GM12878 (cell line): ENCODE results near the gene SPRED2. TPM values are rescaled to one million over a fixed set of nuclear protein-coding genes. Genes with fewer than 3 reads are reported as not detected.
A peak's percentile ranks its signal among the peaks of the same experiment; 100 is the strongest.

Experiments
- CBFB ChIP-seq: IDR thresholded peaks from 2 replicates; pipeline ENCODE4 v1.6.1; 2016; ENCODE audit warnings: antibody characterized with exemption, low read depth
- CBX3 ChIP-seq: fragments of 200-600 bp; sonication (generic); IDR thresholded peaks from 2 replicates; pipeline ENCODE4 v1.6.1; 2016; ENCODE audit warnings: low read depth, borderline replicate concordance
- CHD1 ChIP-seq: IDR thresholded peaks from 2 replicates; pipeline ENCODE4 v1.6.1; 2012; ENCODE audit warnings: low read depth, low read length, improper control_type of control experiment
- CHD2 ChIP-seq: IDR thresholded peaks from 2 replicates; pipeline ENCODE4 v1.6.1; 2011; ENCODE audit warnings: low read depth, low read length, improper control_type of control experiment, borderline replicate concordance
- EED ChIP-seq: sonication (generic); IDR thresholded peaks from 2 replicates; pipeline ENCODE4 v1.6.1; 2016; ENCODE audit warnings: antibody characterized with exemption, low read depth
- KLF5 ChIP-seq: fragments of 450-650 bp; IDR thresholded peaks from 2 replicates; pipeline ENCODE4 v1.6.1; 2014; ENCODE audit warnings: mild to moderate bottlenecking; ENCODE audit not compliant: partially characterized antibody
- MXI1 ChIP-seq: fragments of 150-350 bp; IDR thresholded peaks from 2 replicates; pipeline ENCODE4 v1.6.1; 2011; ENCODE audit warnings: low read depth, mild to moderate bottlenecking, inconsistent platforms, low read length, improper control_type of control experiment
- MYC ChIP-seq: IDR thresholded peaks from 2 replicates; pipeline ENCODE4 v1.6.1; 2011; ENCODE audit warnings: mild to moderate bottlenecking, low read length, moderate library complexity, inconsistent platforms; ENCODE audit not compliant: insufficient read depth, insufficient replicate concordance, insufficient read length, severe bottlenecking
- NFIC ChIP-seq: IDR thresholded peaks from 2 replicates; pipeline ENCODE4 v1.6.1; 2012; ENCODE audit warnings: low read depth, mild to moderate bottlenecking, inconsistent platforms, low read length, moderate library complexity
- NR2F1 ChIP-seq: fragments of 450-650 bp; conservative IDR thresholded peaks from 2 replicates; pipeline ENCODE4 v1.6.1; 2017; ENCODE audit warnings: mild to moderate bottlenecking
- NRF1 ChIP-seq: conservative IDR thresholded peaks from 2 replicates; pipeline ENCODE4 v1.6.1; 2011; ENCODE audit warnings: mild to moderate bottlenecking, low read depth, low read length, improper control_type of control experiment
- RFX5 ChIP-seq: IDR thresholded peaks from 2 replicates; pipeline ENCODE4 v1.6.1; 2011; ENCODE audit warnings: low read depth, low read length, improper control_type of control experiment
- SRF ChIP-seq, 2 experiments: IDR thresholded peaks; 2 replicates each; pipeline ENCODE4 v1.6.1; 2011; ENCODE audit warnings: low read depth in 2 of 2, low read length in 2 of 2, mild to moderate bottlenecking in 1 of 2, moderate library complexity in 1 of 2
- SUZ12 ChIP-seq: fragments of 200-600 bp; sonication (generic); IDR thresholded peaks from one replicate; pipeline ENCODE4 v1.6.1; 2018; ENCODE audit warnings: antibody characterized with exemption, mild to moderate bottlenecking; ENCODE audit not compliant: unreplicated experiment
- ZBED1 ChIP-seq: IDR thresholded peaks from 2 replicates; pipeline ENCODE4 v1.6.1; 2016; ENCODE audit warnings: borderline replicate concordance
- polyA plus RNA-seq, 11 experiments: library from polyadenylated mRNA; depleted of rRNA in 4 of 11; unstranded in 6 of 11; stranded (reverse) in 5 of 11; fragments of >200 nt; fragmentation: Nextera tagmentation in 4 of 11; fragmentation: Illumina TruSeq in 1 of 11; extraction: Ambion mirVana in 4 of 11; extraction: Trizol in 1 of 11; gene quantifications; 1 replicate in 1 of 11; 2 replicates in 10 of 11; pipeline versions ENCODE4 v1.2.1 to v1.2.3, GENCODE V29; 2011 to 2016; ENCODE audit warnings: inconsistent platforms in 2 of 11, missing spikeins in 2 of 11, low read depth in 1 of 11
- total RNA-seq, 4 experiments: library from RNA; depleted of rRNA in 3 of 4; stranded (reverse); fragments of >200 nt in 3 of 4; fragmentation: Illumina TruSeq in 1 of 4; extraction: Trizol in 1 of 4; gene quantifications; 2 replicates each; pipeline versions ENCODE4 v1.2.1 to v1.2.3, GENCODE V29; 2013 to 2021
- TF ChIP-seq, protein P1 (sequence below): fragments of 150-350 bp; IDR thresholded peaks from 2 replicates; pipeline ENCODE4 v1.6.1; 2016; ENCODE audit warnings: low read depth, low read length
- TF ChIP-seq, protein P2 (sequence below): fragments of 450-650 bp; IDR thresholded peaks from 2 replicates; pipeline ENCODE4 v1.6.1; 2016; ENCODE audit warnings: mild to moderate bottlenecking
- TF ChIP-seq, protein P3 (sequence below): fragments of 450-650 bp; IDR thresholded peaks from 2 replicates; pipeline ENCODE4 v1.6.1; 2014; ENCODE audit warnings: mild to moderate bottlenecking
- TF ChIP-seq, protein P4 (sequence below): IDR thresholded peaks from 2 replicates; pipeline ENCODE4 v1.6.1; 2012; ENCODE audit warnings: improper control_type of control experiment, low read depth, low read length; ENCODE audit not compliant: insufficient replicate concordance

Gene SPRED2
- total and polyA plus RNA-seq, 10 of the 15 experiments (the other 5 are each of a cell fraction or from before 2014, with no cell fraction given): 3.0 to 23.9 (median 9.7) TPM

DNA sequence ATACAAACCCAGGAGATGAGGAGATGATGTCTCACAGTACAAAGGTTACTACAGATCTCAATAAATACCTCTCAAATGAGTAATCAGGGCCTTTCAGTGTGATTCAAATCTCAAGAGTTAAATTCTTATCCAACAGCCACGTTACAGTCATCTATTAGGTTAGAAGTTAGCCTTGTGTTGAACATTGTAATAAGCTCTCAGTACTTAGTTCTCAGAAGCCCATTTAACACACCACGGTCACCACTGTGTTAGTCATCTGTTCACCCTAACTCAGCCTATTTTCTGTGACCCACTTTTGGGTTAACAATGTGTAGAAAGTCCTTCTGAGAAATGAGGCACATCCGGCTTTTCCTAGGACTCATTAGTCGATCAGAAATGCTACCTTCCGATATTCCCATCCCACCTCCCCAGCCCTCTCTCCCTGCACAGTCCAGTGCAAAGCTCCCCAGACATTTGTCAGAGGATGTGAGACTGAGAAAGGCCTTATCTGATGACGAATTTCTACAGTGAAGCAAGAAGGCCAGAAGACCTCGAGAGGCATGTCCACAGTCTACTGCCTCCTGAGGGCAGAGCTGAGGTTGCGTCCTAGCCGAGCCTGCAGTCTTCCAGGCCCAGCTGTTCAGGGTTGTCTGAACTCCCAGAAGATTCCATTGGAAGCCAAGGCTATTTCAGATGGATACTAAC, 112.2 kb downstream of the SPRED2 start (continued):
- TF ChIP-seq, protein P1, sequence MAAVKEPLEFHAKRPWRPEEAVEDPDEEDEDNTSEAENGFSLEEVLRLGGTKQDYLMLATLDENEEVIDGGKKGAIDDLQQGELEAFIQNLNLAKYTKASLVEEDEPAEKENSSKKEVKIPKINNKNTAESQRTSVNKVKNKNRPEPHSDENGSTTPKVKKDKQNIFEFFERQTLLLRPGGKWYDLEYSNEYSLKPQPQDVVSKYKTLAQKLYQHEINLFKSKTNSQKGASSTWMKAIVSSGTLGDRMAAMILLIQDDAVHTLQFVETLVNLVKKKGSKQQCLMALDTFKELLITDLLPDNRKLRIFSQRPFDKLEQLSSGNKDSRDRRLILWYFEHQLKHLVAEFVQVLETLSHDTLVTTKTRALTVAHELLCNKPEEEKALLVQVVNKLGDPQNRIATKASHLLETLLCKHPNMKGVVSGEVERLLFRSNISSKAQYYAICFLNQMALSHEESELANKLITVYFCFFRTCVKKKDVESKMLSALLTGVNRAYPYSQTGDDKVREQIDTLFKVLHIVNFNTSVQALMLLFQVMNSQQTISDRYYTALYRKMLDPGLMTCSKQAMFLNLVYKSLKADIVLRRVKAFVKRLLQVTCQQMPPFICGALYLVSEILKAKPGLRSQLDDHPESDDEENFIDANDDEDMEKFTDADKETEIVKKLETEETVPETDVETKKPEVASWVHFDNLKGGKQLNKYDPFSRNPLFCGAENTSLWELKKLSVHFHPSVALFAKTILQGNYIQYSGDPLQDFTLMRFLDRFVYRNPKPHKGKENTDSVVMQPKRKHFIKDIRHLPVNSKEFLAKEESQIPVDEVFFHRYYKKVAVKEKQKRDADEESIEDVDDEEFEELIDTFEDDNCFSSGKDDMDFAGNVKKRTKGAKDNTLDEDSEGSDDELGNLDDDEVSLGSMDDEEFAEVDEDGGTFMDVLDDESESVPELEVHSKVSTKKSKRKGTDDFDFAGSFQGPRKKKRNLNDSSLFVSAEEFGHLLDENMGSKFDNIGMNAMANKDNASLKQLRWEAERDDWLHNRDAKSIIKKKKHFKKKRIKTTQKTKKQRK: no peak
- no peak for TF ChIP-seq MXI1
- no peak for TF ChIP-seq KLF5
- TF ChIP-seq, protein P2, sequence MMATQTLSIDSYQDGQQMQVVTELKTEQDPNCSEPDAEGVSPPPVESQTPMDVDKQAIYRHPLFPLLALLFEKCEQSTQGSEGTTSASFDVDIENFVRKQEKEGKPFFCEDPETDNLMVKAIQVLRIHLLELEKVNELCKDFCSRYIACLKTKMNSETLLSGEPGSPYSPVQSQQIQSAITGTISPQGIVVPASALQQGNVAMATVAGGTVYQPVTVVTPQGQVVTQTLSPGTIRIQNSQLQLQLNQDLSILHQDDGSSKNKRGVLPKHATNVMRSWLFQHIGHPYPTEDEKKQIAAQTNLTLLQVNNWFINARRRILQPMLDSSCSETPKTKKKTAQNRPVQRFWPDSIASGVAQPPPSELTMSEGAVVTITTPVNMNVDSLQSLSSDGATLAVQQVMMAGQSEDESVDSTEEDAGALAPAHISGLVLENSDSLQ: no peak
- TF ChIP-seq, protein P3, sequence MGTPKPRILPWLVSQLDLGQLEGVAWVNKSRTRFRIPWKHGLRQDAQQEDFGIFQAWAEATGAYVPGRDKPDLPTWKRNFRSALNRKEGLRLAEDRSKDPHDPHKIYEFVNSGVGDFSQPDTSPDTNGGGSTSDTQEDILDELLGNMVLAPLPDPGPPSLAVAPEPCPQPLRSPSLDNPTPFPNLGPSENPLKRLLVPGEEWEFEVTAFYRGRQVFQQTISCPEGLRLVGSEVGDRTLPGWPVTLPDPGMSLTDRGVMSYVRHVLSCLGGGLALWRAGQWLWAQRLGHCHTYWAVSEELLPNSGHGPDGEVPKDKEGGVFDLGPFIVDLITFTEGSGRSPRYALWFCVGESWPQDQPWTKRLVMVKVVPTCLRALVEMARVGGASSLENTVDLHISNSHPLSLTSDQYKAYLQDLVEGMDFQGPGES: no peak
- no peak for TF ChIP-seq CHD2
- TF ChIP-seq ZBED1: 0 out of 2 replicates have a peak, but pooled peaks have one; percentile 29
- no peak for TF ChIP-seq NRF1
- no peak for TF ChIP-seq CBX3
- peak; percentile 79 for TF ChIP-seq NFIC
- peak; percentile 88 for TF ChIP-seq NR2F1
- no peak for TF ChIP-seq CHD1
- no peak for TF ChIP-seq SUZ12
- TF ChIP-seq SRF (IDR thresholded peaks at IDR 0.05; ENCODE audit: low read depth in 2 of 2, low read length in 2 of 2): 0 out of 4 replicates have a peak, but pooled peaks of 1 of the 2 experiments have one; percentile 43
- peak; percentile 71 for TF ChIP-seq EED
- TF ChIP-seq, protein P4, sequence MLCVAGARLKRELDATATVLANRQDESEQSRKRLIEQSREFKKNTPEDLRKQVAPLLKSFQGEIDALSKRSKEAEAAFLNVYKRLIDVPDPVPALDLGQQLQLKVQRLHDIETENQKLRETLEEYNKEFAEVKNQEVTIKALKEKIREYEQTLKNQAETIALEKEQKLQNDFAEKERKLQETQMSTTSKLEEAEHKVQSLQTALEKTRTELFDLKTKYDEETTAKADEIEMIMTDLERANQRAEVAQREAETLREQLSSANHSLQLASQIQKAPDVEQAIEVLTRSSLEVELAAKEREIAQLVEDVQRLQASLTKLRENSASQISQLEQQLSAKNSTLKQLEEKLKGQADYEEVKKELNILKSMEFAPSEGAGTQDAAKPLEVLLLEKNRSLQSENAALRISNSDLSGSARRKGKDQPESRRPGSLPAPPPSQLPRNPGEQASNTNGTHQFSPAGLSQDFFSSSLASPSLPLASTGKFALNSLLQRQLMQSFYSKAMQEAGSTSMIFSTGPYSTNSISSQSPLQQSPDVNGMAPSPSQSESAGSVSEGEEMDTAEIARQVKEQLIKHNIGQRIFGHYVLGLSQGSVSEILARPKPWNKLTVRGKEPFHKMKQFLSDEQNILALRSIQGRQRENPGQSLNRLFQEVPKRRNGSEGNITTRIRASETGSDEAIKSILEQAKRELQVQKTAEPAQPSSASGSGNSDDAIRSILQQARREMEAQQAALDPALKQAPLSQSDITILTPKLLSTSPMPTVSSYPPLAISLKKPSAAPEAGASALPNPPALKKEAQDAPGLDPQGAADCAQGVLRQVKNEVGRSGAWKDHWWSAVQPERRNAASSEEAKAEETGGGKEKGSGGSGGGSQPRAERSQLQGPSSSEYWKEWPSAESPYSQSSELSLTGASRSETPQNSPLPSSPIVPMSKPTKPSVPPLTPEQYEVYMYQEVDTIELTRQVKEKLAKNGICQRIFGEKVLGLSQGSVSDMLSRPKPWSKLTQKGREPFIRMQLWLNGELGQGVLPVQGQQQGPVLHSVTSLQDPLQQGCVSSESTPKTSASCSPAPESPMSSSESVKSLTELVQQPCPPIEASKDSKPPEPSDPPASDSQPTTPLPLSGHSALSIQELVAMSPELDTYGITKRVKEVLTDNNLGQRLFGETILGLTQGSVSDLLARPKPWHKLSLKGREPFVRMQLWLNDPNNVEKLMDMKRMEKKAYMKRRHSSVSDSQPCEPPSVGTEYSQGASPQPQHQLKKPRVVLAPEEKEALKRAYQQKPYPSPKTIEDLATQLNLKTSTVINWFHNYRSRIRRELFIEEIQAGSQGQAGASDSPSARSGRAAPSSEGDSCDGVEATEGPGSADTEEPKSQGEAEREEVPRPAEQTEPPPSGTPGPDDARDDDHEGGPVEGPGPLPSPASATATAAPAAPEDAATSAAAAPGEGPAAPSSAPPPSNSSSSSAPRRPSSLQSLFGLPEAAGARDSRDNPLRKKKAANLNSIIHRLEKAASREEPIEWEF: no peak
- TF ChIP-seq MYC: no peak
- no peak for TF ChIP-seq CBFB
- TF ChIP-seq RFX5: no peak
